NK-92 (cell line): ENCODE measurements around the gene GALNS.

Experiments used
- DNase-seq: peaks from one replicate; lab custom pipeline; 2025; ENCODE audit not compliant: unreplicated experiment; lab: John Stamatoyannopoulos, UW

The GALNS gene

GRCh38 chr16:88859381-88860091 is 2.8 kb upstream of the GALNS start:
- no peak for DNase-seq

GRCh38 chr16:88857728-88858339 is 1.1 kb upstream of the GALNS start:
- no peak for DNase-seq

- no peak for DNase-seq
These were observed 472 bp downstream of the GALNS start for GRCh38 chr16:88856122-88856827.

GRCh38 chr16:88855736-88856121 is 1.0 kb downstream of the GALNS start:
- DNase-seq = no peak

- DNase-seq = no peak
These were observed 1.6 kb downstream of the GALNS start for GRCh38 chr16:88855176-88855575.

GRCh38 chr16:88854306-88855111 is 2.2 kb downstream of the GALNS start:
- no peak for DNase-seq

GRCh38 chr16:88853325-88853941 is 3.3 kb downstream of the GALNS start:
- no peak for DNase-seq

- no peak for DNase-seq
These were observed 5.1 kb downstream of the GALNS start for GRCh38 chr16:88851616-88852015.

- DNase-seq = no peak
These were observed 6.1 kb downstream of the GALNS start for GRCh38 chr16:88850531-88851199.

- no peak for DNase-seq
These were observed 8.2 kb downstream of the GALNS start for GRCh38 chr16:88848557-88848956.

- no peak for DNase-seq
These were observed 9.1 kb downstream of the GALNS start for GRCh38 chr16:88847654-88848053.

GRCh38 chr16:88846088-88846487 is 10.7 kb downstream of the GALNS start:
- no peak for DNase-seq

GRCh38 chr16:88844419-88845036 is 12.2 kb downstream of the GALNS start:
- no peak for DNase-seq

- no peak for DNase-seq
These were observed 13.5 kb downstream of the GALNS start for GRCh38 chr16:88843256-88843655.

GRCh38 chr16:88842806-88843205 is 13.9 kb downstream of the GALNS start:
- DNase-seq = no peak

- no peak for DNase-seq
These were observed 14.4 kb downstream of the GALNS start for GRCh38 chr16:88842308-88842756.

GRCh38 chr16:88841521-88842307 is 15.0 kb downstream of the GALNS start:
- no peak for DNase-seq

- DNase-seq = no peak
These were observed 16.0 kb downstream of the GALNS start for GRCh38 chr16:88840600-88841215.
